Motor neuron (in vitro differentiated cells): ENCODE measurements around the gene JUP. TPM values are rescaled to one million over a fixed set of nuclear protein-coding genes. Genes with fewer than 3 reads are reported as not detected.

ENCODE experiments used
- ATAC-seq, 8 experiments: fragments of 200-7000 bp; cut with Tn5 transposase; replicated peaks in 6 of 8; 2 replicates each; pipeline ENCODE4 v1.8.0; 2021; ENCODE audit warnings: mild to moderate bottlenecking in 8 of 8, moderate library complexity in 8 of 8
- H3K27ac ChIP-seq, 2 donors: fragments of 250-450 bp; sonication (Bioruptor Pico); 2 replicates each; pipeline ENCODE4 v1.9.0; 2021; ENCODE audit warnings: antibody characterized with exemption in 2 of 2, mild to moderate bottlenecking in 2 of 2, moderate library complexity in 1 of 2
- H3K4me1 ChIP-seq, 2 donors: fragments of 250-450 bp; sonication (Bioruptor Pico); replicated peaks in 1 of 2; 2 replicates each; pipeline ENCODE4 v1.6.1; 2021; ENCODE audit warnings: antibody characterized with exemption in 2 of 2, mild to moderate bottlenecking in 2 of 2, moderate library complexity in 1 of 2
- H3K4me3 ChIP-seq, 5 donors: fragments of 250-450 bp; sonication (Bioruptor Pico); 2 replicates each; pipeline ENCODE4 v1.9.0; 2021; ENCODE audit warnings: antibody characterized with exemption in 5 of 5, mild to moderate bottlenecking in 5 of 5, moderate library complexity in 4 of 5
- WGBS, 10 experiments: fragments of 450-650 bp; shearing (Covaris generic); methylation state at CpG; one replicate each; pipeline ENCODE4 v1.0.0; 2022; 5-methylcytosine and 5-hydroxymethylcytosine counted together
- in situ Hi-C, 9 experiments: fragments of 400-800 bp; cut with MboI; loops; one replicate each; pipeline ENCODE4 v1.15.0; 2021; ENCODE audit warnings: low sequenced_read_pairs in 9 of 9, low pct_unique_long_range_greater_than_20kb in 2 of 9; ENCODE audit not compliant: unreplicated experiment in 9 of 9
- total RNA-seq, 8 experiments: library from RNA; unstranded; fragments of 300-600 nt; gene quantifications; 2 replicates each; pipeline versions ENCODE4 v1.2.3 to v1.2.4, GENCODE V29; 2022

Gene JUP
- total RNA-seq, 8 experiments from 2014 or later = 4.9 to 34.5 (median 16.8) TPM

GRCh38 chr17:41816637-41817320, 30.3 kb upstream of the JUP start:
- WGBS, 10 experiments = 89 to 100% (median 98%) methylated on average over 1 to 5 of the region's 23 CpGs; no CpG with 5 or more reads in 4 of the 10 experiments
- ATAC-seq = no peak
- no peak overlapping the region for H3K27ac ChIP-seq
- H3K4me3 ChIP-seq = no peak overlapping the region
- in situ Hi-C loops = no loop called here
- H3K4me1 ChIP-seq = peaks cover 0 to 13% of the 10 kb centered on the region in 2 donors

GRCh38 chr17:41814195-41814594, 27.7 kb upstream of the JUP start:
- 67 to 83% (median 80%) methylated on average over 1 of the region's 1 CpG; no CpG with 5 or more reads in 7 of the 10 experiments for WGBS, 10 experiments
- H3K4me1 ChIP-seq = peaks cover 6 to 21% of the 10 kb centered on the region in 2 donors
- peak overlapping the region in 1 of 2 donors; percentile 93 for H3K27ac ChIP-seq
- in situ Hi-C loops = no loop called here
- peak overlapping the region in 4 of 5 donors; percentile 77 to 96 (median 86) for H3K4me3 ChIP-seq
- no peak for ATAC-seq

GRCh38 chr17:41813699-41814124, 27.2 kb upstream of the JUP start:
- in situ Hi-C loops = no loop called here
- WGBS, 10 experiments = 26 to 80% (median 47%) methylated on average over 1 to 4 of the region's 9 CpGs; no CpG with 5 or more reads in 7 of the 10 experiments
- peak overlapping the region; percentile 89 to 93 for H3K27ac ChIP-seq
- peaks cover 6 to 21% of the 10 kb centered on the region in 2 donors for H3K4me1 ChIP-seq
- H3K4me3 ChIP-seq = peak overlapping the region; percentile 77 to 96 (median 80)
- no peak for ATAC-seq

GRCh38 chr17:41813152-41813680, 26.7 kb upstream of the JUP start:
- peaks cover 6 to 21% of the 10 kb centered on the region in 2 donors for H3K4me1 ChIP-seq
- peak overlapping the region; percentile 77 to 96 (median 80) for H3K4me3 ChIP-seq
- peak in 1 of 8 experiments; percentile 1 for ATAC-seq
- in situ Hi-C loops = no loop called here
- peak overlapping the region; percentile 89 to 93 for H3K27ac ChIP-seq
- WGBS, 10 experiments = 11 to 20% methylated on average over 2 to 7 of the region's 12 CpGs; no CpG with 5 or more reads in 8 of the 10 experiments

GRCh38 chr17:41812381-41813151, 26.1 kb upstream of the JUP start, which contains the start of gene FKBP10:
Gene FKBP10, plus strand, starts transcription at chr17:41813004. Its CDS starts 31 bp downstream, at chr17:41813035.
- peaks cover 6 to 21% of the 10 kb centered on the region in 2 donors for H3K4me1 ChIP-seq
- H3K27ac ChIP-seq = peak within 1 kb of the TSS; percentile 89 to 93
- peak; percentile 48 to 79 (median 77) for ATAC-seq
- WGBS, 10 experiments = 0 to 2% (median 0%) methylated on average over 1 to 15 of the region's 35 CpGs; no CpG with 5 or more reads in 4 of the 10 experiments
- in situ Hi-C loops = no loop called here
- peak within 1 kb of the TSS; percentile 77 to 96 (median 80) for H3K4me3 ChIP-seq

GRCh38 chr17:41811549-41812380, 25.3 kb upstream of the JUP start, which contains the start of gene P3H4:
Gene P3H4, minus strand, starts transcription at chr17:41811949. Its CDS starts 34 bp downstream, at chr17:41811915.
- H3K27ac ChIP-seq = peak within 1 kb of the TSS; percentile 89 to 93
- peaks cover 6 to 21% of the 10 kb centered on the region in 2 donors for H3K4me1 ChIP-seq
- in situ Hi-C loops = no loop called here
- peak; percentile 68 to 81 (median 72) for ATAC-seq
- 0 to 4% (median 0%) methylated on average over 4 to 27 of the region's 96 CpGs; no CpG with 5 or more reads in 7 of the 10 experiments for WGBS, 10 experiments
- H3K4me3 ChIP-seq = peak within 1 kb of the TSS; percentile 77 to 96 (median 80)

- peak in 4 of 8 experiments; percentile 1 to 4 (median 2) for ATAC-seq
- peaks cover 6 to 21% of the 10 kb centered on the region in 2 donors for H3K4me1 ChIP-seq
- in situ Hi-C loops = no loop called here
- peak overlapping the region; percentile 89 to 93 for H3K27ac ChIP-seq
- H3K4me3 ChIP-seq = peak overlapping the region; percentile 77 to 96 (median 80)
- 3 to 21% methylated on average over 4 to 14 of the region's 58 CpGs; no CpG with 5 or more reads in 8 of the 10 experiments for WGBS, 10 experiments
Observed at GRCh38 chr17:41810659-41811548, 24.4 kb upstream of the JUP start.

GRCh38 chr17:41806685-41807445, 20.4 kb upstream of the JUP start:
- 60 to 100% (median 90%) methylated on average over 1 to 3 of the region's 8 CpGs; no CpG with 5 or more reads in 5 of the 10 experiments for WGBS, 10 experiments
- no peak overlapping the region for H3K4me3 ChIP-seq
- H3K4me1 ChIP-seq = peaks cover 6 to 13% of the 10 kb centered on the region in 2 donors
- H3K27ac ChIP-seq = no peak overlapping the region
- ATAC-seq = no peak
- in situ Hi-C loops = loop anchor here in 1 of 9 experiments (10.0 kb wide), 1 partner anchor 72 kb away; the partner anchor contains the start of gene HAP1

GRCh38 chr17:41803049-41804020, 16.8 kb upstream of the JUP start:
- ATAC-seq = peak in 3 of 8 experiments; percentile 11 to 65 (median 13)
- WGBS, 10 experiments = 0 to 100% (median 72%) methylated on average over 1 to 8 of the region's 24 CpGs; no CpG with 5 or more reads in 4 of the 10 experiments
- in situ Hi-C loops = loop anchor here in 2 of 9 experiments (5.0 to 10.0 kb wide), 2 partner anchors 66 to 69 kb away; partner anchors contain the start of gene HAP1 (in 1 of the 2)

More at GRCh38 chr17:41803049-41804020, 16.8 kb upstream of the JUP start:
- peaks cover 0 to 9% of the 10 kb centered on the region in 2 donors for H3K4me1 ChIP-seq
- no peak overlapping the region for H3K27ac ChIP-seq
- H3K4me3 ChIP-seq = no peak overlapping the region
